ENCODE results near the gene DZIP3.

DNA sequence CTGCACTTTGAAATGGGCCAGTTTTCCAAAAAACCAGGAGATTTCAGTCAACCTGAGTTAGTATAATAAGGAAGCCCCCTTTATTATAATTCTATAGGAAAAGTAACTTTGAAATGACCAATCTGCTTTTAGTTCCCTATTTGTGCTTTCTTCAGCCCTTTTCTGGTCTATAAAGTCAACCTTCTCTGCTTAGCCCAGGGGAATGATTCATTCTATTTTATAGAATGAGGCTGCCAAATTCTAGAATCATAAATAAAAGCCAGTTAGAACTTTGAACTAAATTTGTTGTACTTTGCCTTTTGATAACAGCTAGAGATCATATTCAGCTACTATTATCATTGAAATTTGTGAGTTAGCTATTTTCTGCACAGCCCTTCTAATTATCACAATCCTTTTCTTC, 25.0 kb upstream of the DZIP3 start:
- TF ChIP-seq, protein P1, sequence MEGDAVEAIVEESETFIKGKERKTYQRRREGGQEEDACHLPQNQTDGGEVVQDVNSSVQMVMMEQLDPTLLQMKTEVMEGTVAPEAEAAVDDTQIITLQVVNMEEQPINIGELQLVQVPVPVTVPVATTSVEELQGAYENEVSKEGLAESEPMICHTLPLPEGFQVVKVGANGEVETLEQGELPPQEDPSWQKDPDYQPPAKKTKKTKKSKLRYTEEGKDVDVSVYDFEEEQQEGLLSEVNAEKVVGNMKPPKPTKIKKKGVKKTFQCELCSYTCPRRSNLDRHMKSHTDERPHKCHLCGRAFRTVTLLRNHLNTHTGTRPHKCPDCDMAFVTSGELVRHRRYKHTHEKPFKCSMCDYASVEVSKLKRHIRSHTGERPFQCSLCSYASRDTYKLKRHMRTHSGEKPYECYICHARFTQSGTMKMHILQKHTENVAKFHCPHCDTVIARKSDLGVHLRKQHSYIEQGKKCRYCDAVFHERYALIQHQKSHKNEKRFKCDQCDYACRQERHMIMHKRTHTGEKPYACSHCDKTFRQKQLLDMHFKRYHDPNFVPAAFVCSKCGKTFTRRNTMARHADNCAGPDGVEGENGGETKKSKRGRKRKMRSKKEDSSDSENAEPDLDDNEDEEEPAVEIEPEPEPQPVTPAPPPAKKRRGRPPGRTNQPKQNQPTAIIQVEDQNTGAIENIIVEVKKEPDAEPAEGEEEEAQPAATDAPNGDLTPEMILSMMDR (IDR thresholded peaks at IDR 0.05), result no peak
- TF ChIP-seq, protein P2, sequence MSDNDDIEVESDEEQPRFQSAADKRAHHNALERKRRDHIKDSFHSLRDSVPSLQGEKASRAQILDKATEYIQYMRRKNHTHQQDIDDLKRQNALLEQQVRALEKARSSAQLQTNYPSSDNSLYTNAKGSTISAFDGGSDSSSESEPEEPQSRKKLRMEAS (CRISPR knock-in tag; IDR thresholded peaks at IDR 0.05), result no peak

Measured in WTC11 (cell line).